GM18868 (cell line): ENCODE data around the gene PNLIPRP2.

ENCODE experiments used
- ATAC-seq: cut with Tn5 transposase; IDR thresholded peaks from one replicate; pipeline ENCODE4 v1.9.1; 2021; ENCODE audit warnings: mild to moderate bottlenecking, moderate library complexity; ENCODE audit not compliant: unreplicated experiment

Gene PNLIPRP2

DNA sequence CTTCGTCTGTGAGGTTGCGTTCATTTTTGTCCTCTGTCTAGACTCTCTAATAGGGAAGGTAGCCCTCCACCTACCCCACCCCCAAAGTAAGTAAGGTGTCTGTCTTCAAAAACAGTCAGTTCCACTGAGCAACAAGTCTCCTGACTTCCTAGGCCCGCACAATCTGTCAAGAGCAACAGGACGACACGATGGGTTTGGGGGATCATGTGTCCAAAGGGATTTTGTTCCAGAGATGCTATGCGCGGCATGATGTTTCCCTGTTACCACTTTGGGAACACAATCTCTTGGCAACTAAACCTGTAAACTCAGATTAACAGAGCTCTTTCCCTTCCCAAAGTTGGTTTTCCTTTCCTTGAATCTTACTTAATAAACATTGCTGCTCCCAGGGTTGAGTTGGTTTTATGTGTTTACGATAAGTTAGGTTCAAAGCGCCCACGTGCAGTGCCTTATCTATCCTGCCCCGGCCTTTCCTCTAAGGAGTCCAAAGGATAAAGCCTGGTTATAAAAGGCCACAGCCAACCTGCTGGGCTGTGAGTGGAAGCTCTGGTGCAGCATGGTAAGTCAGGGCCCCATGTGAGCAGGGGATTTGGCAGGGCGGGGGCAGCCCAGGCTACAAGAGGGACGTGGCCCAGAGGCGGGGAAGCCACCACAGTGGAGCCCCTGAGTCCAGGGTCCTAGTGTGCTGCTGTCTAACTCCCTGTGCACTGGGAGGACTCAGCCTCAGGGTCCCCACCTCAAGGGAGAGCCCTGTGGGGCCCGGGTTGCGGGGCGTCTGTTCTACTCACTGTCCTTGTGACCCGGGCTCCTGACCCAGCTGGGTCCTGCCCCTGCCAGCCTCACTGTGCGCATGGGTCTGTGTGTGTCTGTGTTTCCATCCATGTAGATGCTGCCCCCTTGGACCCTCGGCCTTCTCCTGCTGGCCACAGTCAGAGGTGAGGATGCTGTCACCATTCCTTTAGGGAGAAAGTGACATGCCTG lies at the start of gene PNLIPRP2:
Gene PNLIPRP2 (plus strand): TSS at position 531 of the 978 bp plus-strand sequence.
- ATAC-seq: no peak

DNA sequence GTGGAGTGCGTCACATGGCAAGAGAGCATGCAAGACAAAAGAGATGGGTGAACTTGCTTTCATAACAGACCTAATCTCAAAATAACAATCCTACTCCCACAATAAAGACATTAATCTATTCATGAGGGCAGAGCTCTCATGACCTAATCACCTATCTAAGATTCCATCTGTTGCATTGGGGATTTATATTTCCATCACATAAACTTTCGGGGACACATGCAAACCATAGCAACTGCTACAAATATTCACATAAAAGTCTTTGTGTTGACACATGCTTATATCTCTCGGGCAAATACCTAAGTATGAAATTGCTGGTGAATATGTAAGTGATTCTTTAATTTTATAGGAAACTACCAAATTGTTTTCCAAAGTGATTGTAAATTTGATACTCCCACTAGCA lies 46.0 kb upstream of the PNLIPRP2 start:
- no peak for ATAC-seq

DNA sequence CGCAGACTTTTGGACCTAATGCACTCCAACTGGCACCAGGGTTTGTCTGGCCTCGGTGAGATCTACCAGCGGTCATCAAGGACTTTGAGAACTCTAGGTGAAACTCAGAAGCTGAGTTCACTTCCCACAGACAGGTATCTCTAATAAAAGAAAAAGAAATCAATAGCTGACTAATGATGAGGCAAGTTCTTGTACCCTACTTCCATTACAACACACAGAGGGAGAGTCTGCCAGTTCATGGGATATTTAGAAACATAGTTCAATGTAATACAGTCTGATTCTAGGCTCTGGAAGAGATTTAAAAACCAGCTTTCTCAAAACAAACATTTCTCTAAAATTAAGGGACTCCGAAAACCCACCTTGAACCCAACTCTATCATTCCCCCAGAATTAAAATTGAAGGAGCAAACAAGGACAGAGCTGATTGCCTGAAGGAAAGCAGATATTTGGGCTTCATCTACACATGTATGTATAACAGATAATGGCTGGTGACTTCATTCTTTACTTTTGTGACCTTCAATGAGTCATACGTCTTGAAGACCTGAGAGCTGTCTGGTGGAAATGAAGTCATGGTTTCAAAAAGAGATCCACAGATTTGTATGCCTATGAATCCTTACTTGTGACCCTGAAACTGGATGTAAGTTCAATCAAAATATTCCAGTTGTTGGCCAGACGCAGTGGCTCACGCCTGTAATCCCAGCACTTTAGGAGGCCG lies 32.7 kb upstream of the PNLIPRP2 start:
- ATAC-seq: no peak

DNA sequence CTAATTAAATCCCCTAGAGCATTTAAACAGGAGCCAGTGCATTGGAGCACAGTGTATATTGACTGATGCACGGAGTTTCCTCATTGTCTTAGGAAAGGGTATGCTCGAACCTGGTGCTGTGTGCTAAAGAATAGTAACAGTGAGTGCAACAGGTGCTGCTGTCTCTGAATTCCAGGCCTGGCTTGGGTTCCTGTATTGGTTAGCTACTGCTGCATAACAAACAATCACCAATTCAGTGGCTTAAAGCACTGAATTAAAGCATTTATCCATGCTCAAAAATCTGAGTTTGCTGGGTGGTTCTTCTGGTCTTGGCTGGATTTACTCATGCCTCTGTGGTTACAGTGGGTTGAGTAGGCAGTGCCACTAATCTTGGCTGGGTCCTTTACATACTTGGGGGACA lies 31.8 kb upstream of the PNLIPRP2 start:
- ATAC-seq: no peak

DNA sequence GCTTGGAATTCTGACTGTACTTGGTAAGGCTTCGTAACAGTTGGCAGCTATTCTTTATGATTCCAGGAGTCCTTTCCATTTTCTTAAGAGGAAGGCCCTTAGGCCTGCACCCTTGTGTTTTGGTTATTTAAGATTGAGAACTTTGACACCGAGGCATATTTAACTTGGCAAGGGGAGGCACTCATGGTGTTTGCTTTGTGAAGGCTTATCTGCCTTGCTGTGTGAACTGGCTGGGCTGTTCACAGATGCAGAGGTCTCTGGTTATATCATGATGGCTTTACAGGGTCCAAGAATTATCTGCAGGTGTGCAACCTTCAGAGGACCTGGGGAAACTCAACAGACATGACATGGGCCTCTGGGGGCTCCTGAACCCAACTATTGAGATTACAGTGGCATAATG lies 30.8 kb upstream of the PNLIPRP2 start:
- no peak for ATAC-seq

DNA sequence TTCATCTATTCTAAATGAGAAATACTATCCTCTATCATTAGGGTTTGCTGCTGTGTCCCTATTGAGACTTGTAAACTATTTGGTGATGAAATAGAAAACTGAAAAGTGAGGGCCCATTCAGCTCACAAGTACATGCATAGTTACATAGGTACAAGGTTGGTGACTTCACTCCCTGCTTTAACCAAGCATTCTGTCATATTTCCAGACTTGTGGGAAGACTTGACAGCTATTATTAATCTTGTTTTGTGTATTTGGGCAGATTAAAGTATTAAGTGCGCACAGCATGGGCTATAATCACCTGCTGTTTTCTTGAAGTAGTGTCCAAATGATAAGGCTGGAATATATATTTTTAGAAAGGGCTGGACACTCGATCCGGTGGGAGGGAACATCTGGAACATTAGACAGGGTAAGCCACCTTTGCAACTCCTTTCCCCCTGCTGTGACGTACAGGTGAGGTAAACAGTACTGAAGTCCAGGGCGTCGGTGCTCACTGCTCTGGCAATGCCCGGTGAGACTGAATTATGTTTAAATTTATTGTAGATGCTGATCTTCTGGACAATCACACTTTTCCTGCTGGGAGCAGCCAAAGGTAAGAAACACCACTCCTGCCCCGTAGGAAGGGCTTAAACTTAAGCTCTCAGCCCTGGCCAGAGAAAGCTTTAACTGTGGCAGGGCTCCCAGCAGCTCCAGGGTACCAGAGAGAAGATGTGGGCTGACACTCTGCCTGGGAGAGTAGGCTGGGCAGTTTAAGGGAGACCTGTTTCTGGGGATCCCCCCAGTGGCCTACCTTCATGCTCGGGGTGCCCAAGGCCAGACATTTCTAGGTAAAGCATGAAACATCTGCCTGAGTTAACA lies 29.9 kb upstream of the PNLIPRP2 start, which contains the start of gene PNLIPRP1:
Gene PNLIPRP1 (plus strand): TSS at position 370 of the 855 bp plus-strand sequence. CDS start 171 bp downstream, at position 541.
- ATAC-seq: no peak

DNA sequence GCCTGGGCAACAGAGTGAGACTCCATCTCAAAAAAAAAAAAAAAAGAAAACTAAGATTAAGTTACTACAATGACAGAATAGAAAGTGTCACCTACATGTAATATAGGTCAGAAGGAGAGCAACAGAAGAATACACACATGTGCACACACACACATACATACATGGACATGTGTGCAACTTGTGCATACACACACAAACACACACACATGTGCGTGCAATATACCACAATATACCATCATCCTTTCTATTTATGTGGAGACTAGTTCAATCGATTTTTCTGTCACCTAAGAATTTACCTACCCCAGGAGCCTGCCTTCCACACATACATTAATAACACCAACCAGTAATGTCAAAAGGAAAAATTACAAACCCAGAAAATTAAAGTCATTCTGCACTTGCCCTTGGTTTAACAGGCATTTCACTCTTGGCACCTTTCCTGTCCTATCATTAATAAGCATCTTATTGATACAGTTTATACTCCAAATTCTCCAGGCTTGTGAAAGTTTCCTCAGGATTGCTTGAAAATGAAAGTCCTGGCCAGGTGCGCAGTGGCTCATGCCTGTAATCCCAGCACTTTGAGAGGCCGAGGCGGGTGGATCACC lies 27.5 kb upstream of the PNLIPRP2 start:
- ATAC-seq: no peak

DNA sequence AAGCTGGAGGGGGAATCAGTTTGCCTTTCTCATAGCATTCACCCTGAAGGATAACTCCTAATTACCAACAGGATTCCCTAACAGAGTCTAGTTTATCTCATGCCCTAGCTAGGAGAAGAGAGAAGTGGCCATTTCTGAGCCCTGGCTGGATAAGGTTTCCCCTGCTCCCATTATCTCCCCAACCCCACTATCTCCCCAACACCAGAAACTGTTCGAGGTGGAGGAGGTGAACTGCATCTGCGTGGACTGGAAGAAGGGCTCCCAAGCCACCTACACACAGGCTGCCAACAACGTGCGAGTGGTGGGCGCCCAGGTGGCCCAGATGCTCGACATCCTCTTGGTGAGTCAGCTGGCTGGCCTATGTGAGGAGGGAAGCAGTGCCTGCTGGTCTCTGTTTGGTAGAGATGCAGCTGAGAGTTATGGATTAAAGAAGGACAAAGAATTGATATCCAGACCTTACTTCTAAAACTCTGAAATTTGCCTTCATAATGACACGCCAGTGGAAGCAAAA lies 26.2 kb upstream of the PNLIPRP2 start:
- ATAC-seq: no peak

DNA sequence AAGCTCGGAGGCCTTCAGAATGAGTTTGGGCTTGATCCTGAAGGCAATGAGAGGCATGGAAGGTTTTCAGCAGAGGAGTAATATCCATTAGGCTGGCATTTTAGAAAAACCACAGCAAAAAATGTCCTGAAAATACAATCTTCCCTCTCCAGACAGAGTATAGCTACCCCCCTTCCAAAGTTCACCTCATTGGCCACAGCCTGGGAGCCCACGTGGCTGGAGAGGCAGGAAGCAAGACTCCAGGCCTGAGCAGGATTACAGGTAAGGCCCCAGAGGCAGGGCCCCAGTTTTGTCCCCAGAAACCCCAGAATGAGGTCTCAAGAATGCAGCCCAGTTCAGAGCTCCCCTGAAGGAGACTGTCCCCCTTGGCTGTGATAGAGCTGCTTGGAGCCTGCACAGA lies 24.7 kb upstream of the PNLIPRP2 start:
- no peak for ATAC-seq

DNA sequence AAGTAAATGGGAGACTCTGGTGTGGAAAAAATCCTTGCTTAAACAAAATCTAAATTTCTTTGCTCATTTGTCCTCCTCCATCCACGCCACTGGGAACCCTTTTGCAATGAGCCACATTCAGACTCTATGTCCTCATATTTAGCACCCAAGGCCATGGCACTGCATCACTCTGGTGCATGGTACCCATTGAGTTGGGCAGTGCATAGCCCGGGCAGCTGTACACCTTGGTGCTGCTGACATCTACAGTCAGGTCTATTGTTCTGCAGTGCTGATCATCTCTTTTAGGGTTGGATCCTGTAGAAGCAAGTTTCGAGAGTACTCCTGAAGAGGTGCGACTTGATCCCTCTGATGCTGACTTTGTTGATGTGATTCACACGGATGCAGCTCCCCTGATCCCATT lies 23.2 kb upstream of the PNLIPRP2 start:
- ATAC-seq: no peak

DNA sequence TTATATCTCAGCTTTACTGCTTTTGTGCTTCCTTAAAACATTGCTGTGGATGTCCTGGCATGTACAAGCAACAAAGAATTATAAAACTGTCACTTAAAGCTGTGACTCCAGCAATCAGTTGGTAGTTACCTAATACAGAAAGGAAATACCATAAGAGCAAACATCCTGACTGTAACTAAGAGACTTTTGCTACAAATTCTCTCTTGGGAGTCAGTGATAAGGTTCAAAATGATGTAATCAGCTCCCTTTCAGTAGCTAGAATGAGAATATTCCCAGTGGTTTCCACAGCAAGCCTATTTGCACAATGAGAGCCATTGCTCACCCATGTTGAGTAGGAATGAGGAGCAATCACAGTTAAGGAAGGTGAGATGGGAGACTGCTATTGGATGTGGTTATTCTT lies 22.4 kb upstream of the PNLIPRP2 start:
- ATAC-seq: no peak

DNA sequence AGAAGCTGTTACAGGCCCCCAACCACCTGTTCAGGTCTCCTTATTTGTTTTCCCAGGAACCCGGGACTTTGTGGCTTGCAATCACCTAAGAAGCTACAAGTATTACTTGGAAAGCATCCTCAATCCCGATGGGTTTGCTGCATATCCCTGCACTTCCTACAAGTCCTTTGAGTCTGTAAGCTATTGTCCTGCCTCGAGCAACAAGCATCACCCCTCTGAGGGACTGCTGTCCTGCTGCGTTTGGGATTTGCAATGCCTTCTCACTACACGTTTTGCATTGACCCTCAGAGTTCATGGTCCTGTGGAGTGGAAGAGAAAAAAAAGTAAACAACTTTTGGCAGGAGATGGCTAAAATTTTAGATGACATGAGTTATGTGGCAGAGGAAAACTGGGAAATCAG lies 20.8 kb upstream of the PNLIPRP2 start:
- ATAC-seq: no peak

DNA sequence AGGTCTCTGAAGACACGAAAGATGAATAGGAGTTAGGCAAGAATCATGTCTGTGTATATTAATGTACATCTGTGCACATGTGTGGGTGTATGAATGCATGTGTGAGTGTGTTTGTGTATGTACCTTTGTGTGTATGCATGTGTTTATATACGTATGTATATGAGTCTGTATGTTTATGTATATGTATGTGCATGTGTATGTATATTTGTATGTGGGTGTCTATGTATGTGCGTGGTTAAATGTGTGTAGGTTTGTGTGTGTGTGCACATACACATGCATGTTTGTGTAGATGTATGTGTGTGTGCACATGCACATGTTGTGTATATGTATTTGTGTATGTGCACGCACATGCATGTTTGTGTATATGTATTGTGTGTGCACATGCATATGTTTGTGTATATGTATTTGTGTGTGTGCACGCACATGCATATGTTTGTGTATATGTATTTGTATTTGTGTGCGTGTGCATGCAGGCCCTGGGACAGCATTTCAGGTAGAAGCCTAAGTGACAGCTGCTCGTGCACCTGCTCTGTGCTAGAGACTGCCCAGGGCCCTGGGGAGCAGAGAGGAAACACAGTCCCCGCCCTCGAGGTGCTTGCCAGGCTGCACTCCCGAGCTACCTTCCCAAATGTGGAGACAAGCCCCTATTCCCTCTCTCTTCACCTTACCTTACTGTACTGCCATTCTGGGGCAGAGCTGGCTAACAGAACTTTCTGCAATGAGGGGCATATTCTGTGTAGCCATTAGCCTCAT lies 17.9 kb upstream of the PNLIPRP2 start:
- no peak for ATAC-seq

DNA sequence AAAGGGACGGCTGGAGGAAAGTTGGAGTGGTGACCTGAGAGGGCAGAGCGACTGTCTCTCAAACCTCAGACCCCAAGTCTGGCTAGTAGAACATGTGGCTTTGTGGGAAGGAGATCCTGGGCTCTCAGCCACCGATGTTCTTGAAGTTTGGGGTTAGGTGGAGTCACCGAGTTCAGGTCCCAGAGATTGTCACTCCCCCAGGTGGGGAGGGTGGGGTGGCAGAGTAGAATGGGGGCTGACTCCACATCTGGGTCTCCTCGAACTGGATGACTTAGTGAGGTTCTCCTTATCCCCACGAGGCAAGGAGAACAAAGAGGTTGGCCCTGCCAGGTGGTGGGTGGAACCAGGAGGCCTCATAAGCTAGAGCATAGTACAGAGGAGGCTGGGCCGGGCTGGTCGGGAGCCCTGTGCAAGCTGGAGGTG lies 14.7 kb upstream of the PNLIPRP2 start:
- no peak for ATAC-seq

DNA sequence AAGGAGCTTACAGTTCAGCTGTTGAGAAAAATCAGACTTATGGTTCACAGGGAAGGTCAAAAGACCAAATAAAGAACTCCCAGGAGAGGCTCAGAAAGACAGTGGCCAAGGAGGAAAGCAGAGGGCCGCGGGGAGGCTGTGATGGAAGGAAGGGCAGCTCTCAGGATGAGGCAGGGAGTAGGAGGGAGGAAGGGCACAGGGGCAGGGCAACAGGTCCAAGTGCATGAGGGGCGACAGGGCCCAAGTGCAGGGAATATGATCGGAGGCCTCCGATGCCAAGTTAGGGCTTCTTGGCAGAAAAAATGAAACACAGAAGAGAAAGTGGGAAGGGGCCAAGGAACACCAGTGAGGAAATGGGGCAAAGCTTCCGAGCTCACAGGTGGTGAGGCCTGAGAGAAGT lies 13.4 kb upstream of the PNLIPRP2 start:
- no peak for ATAC-seq

DNA sequence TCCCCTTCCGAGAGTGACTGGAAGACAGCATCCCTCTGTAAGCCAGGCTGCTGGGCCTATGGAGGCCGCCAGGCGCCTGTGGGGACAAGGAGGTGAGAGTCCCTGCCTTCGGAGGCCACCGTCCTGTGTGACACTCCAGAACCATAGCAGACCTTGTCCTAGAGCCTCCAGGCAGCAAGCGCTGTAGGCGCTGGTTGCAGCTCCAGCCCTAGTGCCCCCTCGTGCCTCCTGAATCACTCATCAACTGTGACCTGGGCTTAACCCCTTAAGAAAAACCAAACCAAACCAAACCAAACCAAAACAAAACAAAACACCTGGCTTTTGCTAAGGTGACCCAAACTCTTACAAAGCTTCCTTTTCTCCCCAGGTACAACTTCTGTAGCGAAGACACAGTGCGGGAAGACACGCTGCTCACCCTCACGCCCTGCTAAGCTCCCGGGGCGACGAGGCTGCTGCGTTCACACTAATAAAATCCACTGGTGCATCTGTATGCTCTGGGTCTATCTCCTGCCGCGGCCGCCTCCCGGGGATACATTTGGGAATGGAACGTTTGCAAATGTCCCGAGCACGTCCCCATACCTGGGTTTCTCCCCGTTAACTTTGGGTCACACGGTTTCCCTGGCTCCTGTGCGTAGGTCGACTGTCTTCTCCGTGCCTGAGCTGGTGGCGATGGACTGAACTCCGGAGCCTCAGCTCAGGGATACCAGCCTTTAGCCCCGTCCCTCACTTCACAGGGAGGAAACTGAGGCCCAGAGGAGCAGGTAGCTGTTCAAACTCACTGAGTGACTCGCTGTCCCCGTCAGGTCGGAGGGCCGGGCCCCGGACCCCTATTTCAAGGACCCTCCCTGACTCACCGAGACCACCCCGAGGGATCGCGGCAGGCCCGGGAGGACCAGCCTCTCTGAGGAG lies 11.8 kb upstream of the PNLIPRP2 start:
- ATAC-seq: no peak

DNA sequence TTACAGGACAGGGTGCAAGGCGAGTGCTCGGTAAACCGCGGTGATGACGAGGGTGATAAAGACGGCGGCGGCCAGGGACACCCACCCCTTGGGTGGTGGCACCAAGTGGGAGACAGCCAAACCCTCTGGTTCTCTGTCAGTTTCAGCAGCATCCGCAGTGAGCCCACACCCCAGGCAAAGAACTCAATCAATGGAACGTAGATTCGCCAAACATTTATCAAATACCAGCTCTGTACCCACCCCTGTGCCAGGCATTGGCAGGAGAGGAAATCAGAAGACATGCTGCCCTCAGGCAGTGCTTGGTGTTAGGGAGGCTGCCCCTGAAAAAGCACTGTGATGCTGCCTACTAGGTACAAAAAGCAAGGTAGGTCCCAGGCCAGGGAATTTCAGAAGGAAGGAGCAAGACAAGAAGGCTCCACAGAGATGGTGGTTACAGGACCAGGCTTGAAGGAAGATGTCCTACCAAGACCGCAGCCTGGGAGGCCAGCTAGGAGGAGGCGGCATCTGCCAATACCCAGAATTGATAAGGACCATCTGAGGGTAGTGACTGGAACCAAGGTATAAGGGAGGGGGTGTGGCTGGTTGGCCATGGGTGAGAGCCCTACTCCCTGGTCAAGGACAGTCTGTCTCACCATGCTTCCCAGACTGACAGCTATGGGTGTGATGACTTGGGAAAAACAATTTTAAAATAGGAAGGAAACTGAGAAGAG lies 10.2 kb upstream of the PNLIPRP2 start:
- ATAC-seq: no peak

DNA sequence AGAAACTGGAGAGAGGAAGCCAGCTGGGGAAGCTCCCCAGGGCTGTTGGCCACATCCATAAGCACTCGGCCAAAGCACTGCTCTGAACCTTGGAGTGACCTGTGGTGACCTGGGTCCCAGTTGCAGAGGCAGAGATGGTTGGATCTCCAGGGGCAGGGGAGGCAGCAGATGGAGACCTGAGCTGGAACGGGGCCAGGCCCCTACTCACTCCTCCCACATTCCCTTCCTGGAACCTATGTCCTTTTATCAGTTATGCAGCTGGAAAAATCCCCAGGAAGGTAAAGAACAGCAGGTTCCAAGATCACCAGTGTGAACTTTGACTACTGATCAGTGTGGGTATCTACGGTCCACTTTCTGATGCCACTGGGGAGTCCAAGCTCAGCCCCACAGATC lies 9.6 kb upstream of the PNLIPRP2 start:
- ATAC-seq: no peak
